HepG2 (cell line): Measurements from ENCODE around the gene CBX2. TPM values are rescaled to one million over a fixed set of nuclear protein-coding genes. Genes with fewer than 3 reads are reported as not detected.
A peak's percentile ranks its signal among the peaks of the same experiment; 100 is the strongest.

Experiments
- ARNT ChIP-seq: fragments of 450-650 bp; IDR thresholded peaks from 2 replicates; pipeline ENCODE4 v1.6.1; 2017
- ATRX ChIP-seq: sonication (generic); formaldehyde crosslinking; IDR thresholded peaks from 2 replicates; pipeline ENCODE4 v1.4.0; 2020; ENCODE audit warnings: missing genetic modification reagents, borderline replicate concordance
- FIP1L1 ChIP-seq: fragments of 200-400 bp; formaldehyde crosslinking; IDR thresholded peaks from 2 replicates; pipeline ENCODE4 v1.6.1; 2018; ENCODE audit warnings: low read depth, mild to moderate bottlenecking, low read length, moderate library complexity, borderline replicate concordance; ENCODE audit not compliant: insufficient read depth
- FOSL2 ChIP-seq: sonication (generic); formaldehyde crosslinking; IDR thresholded peaks from 2 replicates; pipeline ENCODE4 v1.4.0; 2020; ENCODE audit warnings: missing genetic modification reagents
- FOXP1 ChIP-seq, 2 experiments: fragments of 450-650 bp in 1 of 2; IDR thresholded peaks; 2 replicates each; pipeline ENCODE4 v1.6.1; 2017 to 2018; ENCODE audit warnings: antibody characterized with exemption in 1 of 2
- HDAC1 ChIP-seq: sonication (generic); formaldehyde crosslinking; IDR thresholded peaks from 2 replicates; pipeline ENCODE4 v1.5.1; 2020; ENCODE audit warnings: mild to moderate bottlenecking, missing genetic modification reagents
- HMG20A ChIP-seq: IDR thresholded peaks from 2 replicates; pipeline ENCODE4 v1.6.1; 2016; ENCODE audit warnings: borderline replicate concordance
- KLF6 ChIP-seq: IDR thresholded peaks from 2 replicates; pipeline ENCODE4 v1.8.0; 2016; ENCODE audit warnings: missing biosample characterization, missing genetic modification reagents
- LCORL ChIP-seq, 2 experiments: fragments of 450-650 bp in 1 of 2; sonication (generic) in 1 of 2; formaldehyde crosslinking in 1 of 2; IDR thresholded peaks; 2 replicates each; pipeline versions ENCODE4 v1.5.0 to v1.6.1; 2017 to 2020; ENCODE audit warnings: antibody characterized with exemption in 1 of 2, missing genetic modification reagents in 1 of 2
- RCOR2 ChIP-seq: IDR thresholded peaks from 2 replicates; pipeline ENCODE4 v1.6.1; 2016; ENCODE audit warnings: missing biosample characterization, missing genetic modification reagents
- SRSF1 ChIP-seq: fragments of 200-400 bp; formaldehyde crosslinking; optimal IDR thresholded peaks from 2 replicates; pipeline ENCODE3; 2017; ENCODE audit warnings: mild to moderate bottlenecking, low read depth, low read length, moderate library complexity
- ZNF234 ChIP-seq: sonication (generic); formaldehyde crosslinking; conservative IDR thresholded peaks from 2 replicates; pipeline ENCODE4 v1.5.1; 2020; ENCODE audit warnings: mild to moderate bottlenecking, missing genetic modification reagents
- ZNF343 ChIP-seq: sonication (generic); formaldehyde crosslinking; IDR thresholded peaks from 2 replicates; pipeline ENCODE4 v1.4.0; 2020; ENCODE audit warnings: mild to moderate bottlenecking, missing genetic modification reagents
- ZNF598 ChIP-seq: sonication (generic); formaldehyde crosslinking; IDR thresholded peaks from 2 replicates; pipeline ENCODE4 v1.5.1; 2020; ENCODE audit warnings: mild to moderate bottlenecking, missing genetic modification reagents, borderline replicate concordance
- ZNF75D ChIP-seq: sonication (generic); formaldehyde crosslinking; IDR thresholded peaks from 2 replicates; pipeline ENCODE4 v1.8.1; 2023; ENCODE audit warnings: missing genetic modification reagents, mild to moderate bottlenecking, borderline replicate concordance
- ZNF878 ChIP-seq: sonication (generic); formaldehyde crosslinking; IDR thresholded peaks from 2 replicates; pipeline ENCODE4 v1.8.1; 2023; ENCODE audit warnings: mild to moderate bottlenecking, missing genetic modification reagents, moderate library complexity
- ZSCAN30 ChIP-seq: sonication (generic); formaldehyde crosslinking; IDR thresholded peaks from 2 replicates; pipeline ENCODE4 v1.5.0; 2020; ENCODE audit warnings: mild to moderate bottlenecking, missing genetic modification reagents
- polyA plus RNA-seq, 8 experiments: library from polyadenylated mRNA; depleted of rRNA in 3 of 8; stranded (reverse) in 7 of 8; unstranded in 1 of 8; fragments of >200 nt; fragmentation: Illumina TruSeq in 4 of 8; extraction: Trizol in 4 of 8; gene quantifications; 2 replicates each; pipeline versions ENCODE4 v1.2.1 to v1.2.3, GENCODE V29; 2011 to 2016; ENCODE audit warnings: low read depth in 4 of 8, missing spikeins in 1 of 8, mixed read lengths in 1 of 8; ENCODE audit not compliant: insufficient read depth in 1 of 8
- total RNA-seq, 5 experiments: library from RNA; depleted of rRNA; stranded (reverse); fragments of >200 nt; fragmentation: Illumina TruSeq; extraction: Trizol; gene quantifications; 2 replicates each; pipeline ENCODE4 v1.2.3, GENCODE V29; 2016; ENCODE audit warnings: low read depth in 1 of 5
- TF ChIP-seq, protein P1 (sequence below): sonication (generic); formaldehyde crosslinking; IDR thresholded peaks from 2 replicates; pipeline ENCODE4 v1.4.0; 2020; ENCODE audit warnings: missing genetic modification reagents, low read depth, mild to moderate bottlenecking, borderline replicate concordance
- TF ChIP-seq, protein P2 (sequence below): sonication (generic); formaldehyde crosslinking; IDR thresholded peaks from 2 replicates; pipeline ENCODE4 v1.5.0; 2020; ENCODE audit warnings: mild to moderate bottlenecking, missing genetic modification reagents
- TF ChIP-seq, protein P3 (sequence below): IDR thresholded peaks from 2 replicates; pipeline ENCODE4 v1.6.1; 2018; ENCODE audit warnings: missing genetic modification reagents

Gene CBX2
- total and polyA plus RNA-seq, 2 of the 13 experiments (the other 11 are each of a cell fraction or from before 2014, with no cell fraction given), result 14.5 to 31.1 TPM

DNA sequence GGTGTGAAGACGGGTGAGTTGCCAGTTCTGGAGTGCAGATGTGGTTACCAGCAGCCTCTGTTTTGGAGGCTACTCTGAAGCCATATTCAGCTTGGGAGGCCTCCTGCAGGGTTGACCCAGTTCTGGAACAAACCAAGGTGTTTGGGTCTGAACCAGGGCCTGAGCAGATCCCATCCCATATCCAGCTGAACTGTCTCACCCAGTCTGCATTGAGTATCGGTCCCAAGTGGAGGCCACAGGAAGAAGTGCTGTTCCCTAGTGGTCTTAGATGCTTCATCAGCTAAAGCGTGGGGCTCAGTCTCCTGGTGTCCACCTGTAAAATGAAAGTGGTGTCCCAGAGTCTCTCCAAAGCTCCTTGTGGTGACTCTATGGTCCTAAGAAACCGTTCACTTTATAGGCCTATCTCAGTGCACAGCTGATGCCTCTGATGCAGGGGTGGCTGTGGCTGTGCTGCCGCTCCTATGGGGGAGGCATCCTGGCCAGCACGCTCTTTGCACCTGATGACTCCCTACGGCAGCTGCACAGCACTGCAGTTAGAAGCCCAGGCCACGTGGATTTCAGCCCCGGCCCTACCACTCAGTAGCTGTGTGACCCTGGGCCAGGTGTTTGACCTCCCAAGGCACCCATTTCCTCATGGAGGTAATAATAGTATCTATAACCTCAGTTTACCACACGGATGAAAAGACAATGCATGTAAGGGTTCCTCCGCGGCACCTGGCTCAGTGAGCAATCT lies 40.2 kb downstream of the CBX2 start (continued):
- no peak for TF ChIP-seq LCORL (IDR thresholded peaks at IDR 0.05)
- TF ChIP-seq LCORL (CRISPR knock-in tag; IDR thresholded peaks at IDR 0.05), result no peak
- no peak for TF ChIP-seq ATRX (CRISPR knock-in tag)
- TF ChIP-seq ZNF878 (CRISPR knock-in tag), result no peak
- no peak for TF ChIP-seq SRSF1
- no peak for TF ChIP-seq ZNF75D
- TF ChIP-seq KLF6 (CRISPR knock-in tag), result 0 out of 2 replicates have a peak, but pooled peaks have one; percentile 41
- TF ChIP-seq RCOR2, result no peak; the same call in 1 of the 2 replicates
- TF ChIP-seq ZNF234 (CRISPR knock-in tag), result no peak
- no peak for TF ChIP-seq FOXP1 (IDR thresholded peaks at IDR 0.05)
- peak; percentile 14; the same call in 1 of the 2 replicates for TF ChIP-seq FOXP1 (CRISPR knock-in tag; IDR thresholded peaks at IDR 0.05)
- TF ChIP-seq, protein P1, sequence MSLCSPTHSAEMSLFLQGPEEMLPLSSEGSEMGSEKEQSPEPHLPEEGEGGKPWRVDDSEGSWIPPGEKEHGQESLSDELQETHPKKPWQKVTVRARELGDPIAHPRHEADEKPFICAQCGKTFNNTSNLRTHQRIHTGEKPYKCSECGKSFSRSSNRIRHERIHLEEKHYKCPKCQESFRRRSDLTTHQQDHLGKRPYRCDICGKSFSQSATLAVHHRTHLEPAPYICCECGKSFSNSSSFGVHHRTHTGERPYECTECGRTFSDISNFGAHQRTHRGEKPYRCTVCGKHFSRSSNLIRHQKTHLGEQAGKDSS (CRISPR knock-in tag), result peak; percentile 85; the same call in 1 of the 2 replicates
- TF ChIP-seq ZNF598 (CRISPR knock-in tag), result no peak
- TF ChIP-seq ZNF343 (CRISPR knock-in tag), result peak; percentile 100
- peak; percentile 30; the same call in 1 of the 2 replicates for TF ChIP-seq HMG20A (CRISPR knock-in tag)
- TF ChIP-seq FIP1L1, result no peak
- TF ChIP-seq FOSL2 (CRISPR knock-in tag), result peak; percentile 65
- TF ChIP-seq, protein P2, sequence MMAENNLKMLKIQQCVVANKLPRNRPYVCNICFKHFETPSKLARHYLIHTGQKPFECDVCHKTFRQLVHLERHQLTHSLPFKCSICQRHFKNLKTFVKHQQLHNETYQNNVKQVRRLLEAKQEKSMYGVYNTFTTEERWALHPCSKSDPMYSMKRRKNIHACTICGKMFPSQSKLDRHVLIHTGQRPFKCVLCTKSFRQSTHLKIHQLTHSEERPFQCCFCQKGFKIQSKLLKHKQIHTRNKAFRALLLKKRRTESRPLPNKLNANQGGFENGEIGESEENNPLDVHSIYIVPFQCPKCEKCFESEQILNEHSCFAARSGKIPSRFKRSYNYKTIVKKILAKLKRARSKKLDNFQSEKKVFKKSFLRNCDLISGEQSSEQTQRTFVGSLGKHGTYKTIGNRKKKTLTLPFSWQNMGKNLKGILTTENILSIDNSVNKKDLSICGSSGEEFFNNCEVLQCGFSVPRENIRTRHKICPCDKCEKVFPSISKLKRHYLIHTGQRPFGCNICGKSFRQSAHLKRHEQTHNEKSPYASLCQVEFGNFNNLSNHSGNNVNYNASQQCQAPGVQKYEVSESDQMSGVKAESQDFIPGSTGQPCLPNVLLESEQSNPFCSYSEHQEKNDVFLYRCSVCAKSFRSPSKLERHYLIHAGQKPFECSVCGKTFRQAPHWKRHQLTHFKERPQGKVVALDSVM, result peak; percentile 65; the same call in 1 of the 2 replicates
- TF ChIP-seq, protein P3, sequence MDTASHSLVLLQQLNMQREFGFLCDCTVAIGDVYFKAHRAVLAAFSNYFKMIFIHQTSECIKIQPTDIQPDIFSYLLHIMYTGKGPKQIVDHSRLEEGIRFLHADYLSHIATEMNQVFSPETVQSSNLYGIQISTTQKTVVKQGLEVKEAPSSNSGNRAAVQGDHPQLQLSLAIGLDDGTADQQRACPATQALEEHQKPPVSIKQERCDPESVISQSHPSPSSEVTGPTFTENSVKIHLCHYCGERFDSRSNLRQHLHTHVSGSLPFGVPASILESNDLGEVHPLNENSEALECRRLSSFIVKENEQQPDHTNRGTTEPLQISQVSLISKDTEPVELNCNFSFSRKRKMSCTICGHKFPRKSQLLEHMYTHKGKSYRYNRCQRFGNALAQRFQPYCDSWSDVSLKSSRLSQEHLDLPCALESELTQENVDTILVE (CRISPR knock-in tag), result no peak
- no peak for TF ChIP-seq ZSCAN30
- no peak for TF ChIP-seq ARNT
- TF ChIP-seq HDAC1 (CRISPR knock-in tag), result peak; percentile 69; the same call in 1 of the 2 replicates
